Fibroblast of lung (primary cell): ENCODE measurements around the gene CHKA.

ENCODE experiments used
- CTCF ChIP-seq, 2 donors: IDR thresholded peaks in 1 of 2; conservative IDR thresholded peaks in 1 of 2; 1 replicate in 1 of 2; 2 replicates in 1 of 2; pipeline ENCODE4 v1.5.1; 2011 to 2012; ENCODE audit warnings: low read length in 2 of 2, control low read depth in 1 of 2, inconsistent platforms in 1 of 2, low read depth in 1 of 2, mild to moderate bottlenecking in 1 of 2
- EZH2 ChIP-seq: IDR thresholded peaks from 2 replicates; pipeline ENCODE4 v1.5.1; 2012; ENCODE audit warnings: low read length, control low read depth, mild to moderate bottlenecking; ENCODE audit errors: missing control alignments

- TF ChIP-seq EZH2 (no peak), CTCF (conservative IDR thresholded peaks at IDR 0.05 in 1 of 2, IDR thresholded peaks at IDR 0.05 in 1 of 2; ENCODE audit: low read depth in 1 of 2, low read length in 2 of 2) (no peak)
Measured at GRCh38 chr11:68142441-68143309, 21.5 kb upstream of the CHKA start.
